HG03097 (cell line): ENCODE results near the gene ELFN1.
"Not testable (repeated sequence)": the region's sequence is repeated elsewhere in the genome, so short reads cannot be mapped to it uniquely, and the experiment has no call there.

Experiments used
- ATAC-seq: cut with Tn5 transposase; IDR thresholded peaks from one replicate; pipeline ENCODE4 v1.9.1; 2021; ENCODE audit not compliant: unreplicated experiment, low FRiP score

ELFN1 gene

DNA sequence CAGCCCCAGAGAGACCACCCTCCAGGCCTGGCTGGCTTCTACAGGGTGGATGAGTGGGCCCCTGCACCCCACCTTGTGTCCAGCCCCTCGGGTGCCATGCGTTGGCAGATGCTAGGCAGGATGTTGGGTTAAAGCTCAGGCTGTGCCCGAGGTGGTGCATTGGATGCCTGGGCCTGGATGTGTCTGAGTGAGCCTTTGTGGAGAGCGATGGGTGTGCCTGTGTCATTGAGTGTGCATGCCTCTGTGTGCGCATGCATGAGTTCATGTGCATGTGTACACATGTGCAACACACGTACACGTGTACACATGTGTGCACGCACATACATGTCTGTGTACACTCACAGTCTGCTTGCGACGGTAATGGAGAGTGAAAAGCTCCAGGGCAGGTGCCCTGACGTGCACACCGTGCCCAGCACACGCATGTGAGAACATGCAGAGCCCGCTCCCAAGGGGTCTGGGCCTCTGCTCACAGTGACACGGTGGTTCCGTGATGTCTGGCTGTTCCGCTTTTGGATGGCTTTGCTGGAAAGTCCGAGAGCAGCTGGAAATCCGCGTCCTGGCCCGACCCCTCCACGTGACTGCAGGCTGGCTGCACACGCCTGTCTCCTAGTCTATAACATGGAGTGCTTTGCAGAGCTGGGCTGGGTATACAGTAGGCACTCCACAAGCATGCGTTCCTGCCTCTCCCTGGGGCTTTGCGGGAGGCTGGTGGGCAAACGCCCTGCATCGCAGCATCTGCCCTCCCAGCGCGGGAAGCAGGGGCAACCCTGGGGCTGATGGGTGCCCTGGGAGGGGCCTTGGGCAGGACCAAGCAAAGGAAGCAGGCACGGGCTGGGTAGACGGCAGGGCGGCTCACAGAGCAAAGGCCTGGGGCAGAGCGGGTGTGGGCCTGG is 36.9 kb downstream of the ELFN1 start:
- ATAC-seq = no peak

DNA sequence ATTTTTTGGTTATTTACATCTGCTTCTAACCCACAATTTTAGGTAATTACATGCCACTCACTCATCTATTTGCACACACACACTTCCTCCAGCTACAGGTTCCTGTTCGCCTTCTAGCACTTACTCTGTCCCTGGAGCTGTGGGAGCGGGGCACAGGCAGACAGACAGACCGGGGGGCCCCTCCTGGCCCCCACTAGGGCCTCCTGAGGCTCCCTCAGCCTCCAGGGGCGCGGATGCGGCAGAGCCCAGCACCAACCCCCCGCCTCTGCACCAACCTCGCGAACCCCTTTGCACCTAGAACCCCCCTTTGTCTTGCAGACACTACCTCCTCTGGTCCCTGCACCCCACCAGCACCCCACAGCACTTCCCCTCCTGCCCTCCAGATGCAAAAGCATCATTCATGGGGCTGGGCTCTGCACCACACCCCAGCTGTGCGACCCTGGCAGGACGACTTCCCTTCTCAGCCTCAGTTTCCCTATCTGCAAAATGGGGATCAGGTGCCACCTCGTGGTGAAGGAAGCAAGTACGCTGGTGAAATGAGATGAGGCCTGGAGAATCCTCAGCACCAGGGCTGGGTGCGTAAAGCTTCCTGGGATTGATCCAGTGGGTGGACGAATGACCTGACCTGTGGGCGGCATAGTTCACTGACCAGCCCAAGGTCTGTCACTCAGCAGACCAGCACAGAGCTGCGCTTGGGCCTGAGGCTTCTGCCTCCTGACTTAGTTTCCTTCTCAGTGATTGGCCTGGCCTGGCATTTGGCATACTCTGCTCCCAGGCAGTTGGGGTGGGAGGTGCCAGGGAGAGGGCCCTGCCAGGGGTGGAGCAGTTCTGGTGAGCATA is 37.9 kb downstream of the ELFN1 start:
- ATAC-seq = no peak

DNA sequence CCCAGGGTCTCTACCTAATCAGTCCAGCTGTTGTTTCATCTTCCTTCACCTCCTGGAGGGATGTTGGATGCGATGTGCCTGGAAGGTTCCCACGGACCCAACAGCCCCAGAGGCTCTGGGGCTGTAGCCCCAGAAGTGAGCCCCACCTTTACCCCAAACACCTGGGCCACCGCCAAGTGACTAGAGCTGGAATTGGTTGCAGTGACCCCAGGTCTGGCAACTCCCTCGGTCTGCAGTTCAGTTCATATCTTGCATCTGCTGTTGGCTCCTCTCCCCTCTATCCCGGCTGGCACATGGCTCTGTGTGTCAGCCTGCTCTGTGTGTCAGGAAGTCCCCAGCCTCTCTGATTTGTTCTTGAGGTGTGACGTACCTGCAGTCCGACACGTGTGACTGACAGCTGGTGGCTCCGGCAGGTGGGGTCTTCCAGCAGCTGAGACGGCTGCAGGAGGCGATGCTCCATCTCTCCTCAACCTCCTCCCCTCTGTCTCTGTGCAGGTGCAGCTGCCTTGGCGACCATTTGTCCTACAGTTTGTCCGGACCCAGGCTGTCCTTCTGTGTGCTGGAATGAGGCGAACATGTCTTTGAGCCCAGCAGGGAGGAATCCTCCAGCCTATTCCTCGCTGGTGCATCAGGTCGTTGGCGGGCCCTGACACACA is 38.6 kb downstream of the ELFN1 start:
- no peak for ATAC-seq

GRCh38 chr7:1709281-1709680 is 39.2 kb downstream of the ELFN1 start:
- ATAC-seq = no peak

DNA sequence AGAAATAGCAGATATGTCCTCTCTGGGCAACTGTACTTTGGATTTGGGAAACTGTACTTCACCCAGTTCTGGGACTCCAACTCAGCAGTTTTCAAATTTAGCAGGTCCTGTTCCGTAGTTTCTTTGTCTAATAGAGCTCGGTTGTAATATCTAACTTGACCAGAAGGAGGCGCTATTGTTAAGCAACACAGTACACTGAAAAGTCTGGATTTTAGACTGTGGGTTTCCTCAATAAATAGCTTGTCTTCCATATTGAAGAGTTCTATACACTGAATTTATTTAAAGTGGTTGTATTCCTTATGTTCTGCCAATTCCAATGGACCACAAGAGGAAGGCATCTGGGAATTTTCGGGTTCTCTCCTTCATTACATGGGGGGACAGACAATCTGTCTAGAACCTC is 39.8 kb downstream of the ELFN1 start:
- ATAC-seq = no peak

- no peak for ATAC-seq
These were observed 40.9 kb downstream of the ELFN1 start for GRCh38 chr7:1710936-1711335.

DNA sequence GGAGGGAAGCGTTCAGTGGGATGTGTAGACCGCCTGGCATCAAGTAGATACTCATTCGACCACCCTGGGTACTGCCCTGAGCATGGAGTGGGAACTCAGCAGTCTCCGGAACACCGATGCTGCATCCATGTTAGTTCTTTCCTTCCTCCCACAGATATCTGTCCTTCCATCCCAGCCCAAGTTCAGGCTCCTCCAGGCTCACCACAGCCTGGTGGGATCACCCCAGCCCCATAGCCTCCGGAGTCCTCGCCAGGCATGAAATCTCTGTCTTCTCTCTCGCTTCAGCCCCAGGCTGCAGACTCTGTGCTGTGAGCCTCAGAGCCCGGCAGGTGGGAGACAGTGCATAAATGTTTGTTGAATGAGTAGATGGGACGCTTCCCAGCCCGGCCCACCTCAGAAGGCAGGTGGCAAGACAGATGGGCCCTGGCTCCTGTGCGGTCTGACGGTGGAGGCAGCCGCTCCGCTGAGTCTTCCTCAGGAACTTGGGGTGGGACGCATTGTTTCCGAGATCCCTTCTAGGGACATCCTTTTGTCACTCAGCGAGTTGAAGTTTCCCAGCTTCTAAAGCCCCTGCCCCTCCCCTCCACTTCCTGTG is 42.9 kb downstream of the ELFN1 start:
- ATAC-seq = no peak

DNA sequence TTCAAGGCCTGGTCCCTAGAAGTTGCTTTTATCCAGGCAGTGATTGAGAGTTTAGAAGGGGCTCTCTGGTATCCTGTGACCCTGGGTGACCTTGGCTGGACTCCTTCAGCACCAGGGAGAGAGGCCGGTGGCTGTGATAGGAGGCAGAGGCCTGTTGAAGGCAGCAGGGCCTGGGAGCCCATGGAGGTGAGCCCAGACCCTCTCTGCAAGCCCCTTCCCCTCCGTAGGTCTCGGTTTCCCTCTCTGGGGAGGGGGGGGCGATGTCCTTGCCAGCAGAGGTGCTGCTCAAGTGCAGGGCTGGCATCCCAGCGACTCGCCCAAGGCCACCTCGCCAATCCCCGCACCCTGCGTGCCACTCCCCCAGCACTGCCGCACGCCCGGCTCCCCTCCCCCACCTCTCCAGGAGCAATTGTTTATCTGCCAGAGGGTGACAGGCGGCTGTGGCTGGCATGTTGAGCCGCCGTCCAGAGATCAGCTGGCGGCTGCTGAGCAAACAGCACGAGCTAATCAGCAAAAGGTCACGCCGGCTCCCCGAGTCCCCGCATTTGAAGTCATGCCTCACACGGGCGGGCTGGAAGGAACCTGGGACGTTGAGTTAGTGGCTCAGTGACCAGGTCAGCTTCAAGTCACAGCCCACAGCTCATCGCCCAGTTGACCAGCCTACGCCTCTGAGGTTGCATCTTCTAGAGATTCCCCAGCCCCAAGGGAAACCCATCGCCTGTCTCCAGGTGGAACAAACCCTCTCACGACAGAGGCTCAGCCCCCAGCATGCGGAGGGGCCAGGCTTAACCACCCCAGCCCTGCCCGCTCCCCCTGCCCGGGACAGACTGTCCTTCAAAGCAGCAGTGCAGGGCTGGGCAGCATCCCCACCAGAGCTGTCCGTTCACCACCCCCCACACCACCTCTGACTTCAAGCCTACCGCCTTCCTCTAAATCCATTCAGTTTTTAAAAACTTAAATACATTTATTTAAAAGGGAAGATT is 43.7 kb downstream of the ELFN1 start:
- no peak for ATAC-seq

DNA sequence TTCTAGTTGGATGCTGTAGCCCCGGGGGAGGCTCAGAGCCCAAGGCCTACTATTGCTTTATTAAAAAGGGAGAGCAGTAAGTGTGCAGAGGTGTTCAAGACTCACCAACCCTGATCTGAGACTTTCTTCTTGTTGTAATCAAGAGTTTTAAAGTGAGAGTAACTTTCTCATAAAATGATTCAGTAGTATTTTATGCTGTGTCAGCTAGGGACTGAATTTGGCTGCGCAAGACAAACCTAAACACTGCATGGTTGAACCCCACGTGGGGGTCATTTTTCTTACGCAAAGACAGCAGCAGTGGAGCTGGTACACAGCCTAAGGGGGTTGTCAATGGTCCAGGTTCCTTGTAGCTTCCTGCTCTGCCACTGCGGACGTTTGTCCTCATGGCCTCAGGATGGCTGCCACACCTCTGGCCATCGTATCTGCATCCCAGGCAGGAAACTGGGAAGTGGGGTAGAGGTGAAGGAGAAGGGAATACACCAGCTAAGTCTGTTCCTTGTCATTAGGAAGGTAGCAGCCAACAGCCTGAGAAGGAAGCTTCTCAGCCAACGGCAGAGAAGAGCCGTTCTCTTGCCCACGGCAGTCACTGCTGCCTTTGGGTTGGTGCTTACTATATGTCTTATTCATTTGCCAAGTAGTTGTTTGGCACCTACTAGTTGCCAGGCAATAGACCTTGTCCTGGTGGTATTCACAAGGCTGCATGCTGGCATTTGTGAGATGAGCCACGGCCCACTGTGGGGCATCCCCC is 44.7 kb downstream of the ELFN1 start:
- no peak for ATAC-seq

DNA sequence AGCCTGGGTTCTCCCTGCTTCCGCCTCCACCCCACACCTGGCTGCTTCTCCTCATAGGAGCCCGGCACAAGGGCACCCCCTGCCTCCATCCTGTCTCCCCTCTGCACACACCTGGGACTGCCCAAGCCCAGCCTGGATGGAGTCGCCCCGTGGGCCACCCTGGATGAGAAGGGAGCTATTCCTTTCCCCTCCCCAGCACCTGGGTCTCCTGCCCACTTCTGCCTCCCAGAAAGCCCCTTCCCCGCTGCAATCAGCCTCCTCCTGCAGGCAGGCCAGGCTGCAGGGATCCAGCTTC is 45.2 kb downstream of the ELFN1 start:
- no peak for ATAC-seq

GRCh38 chr7:1715671-1716074 is 45.6 kb downstream of the ELFN1 start:
- ATAC-seq = no peak

- ATAC-seq = no peak
These were observed 46.4 kb downstream of the ELFN1 start for GRCh38 chr7:1716263-1717094.

- ATAC-seq = no peak
These were observed 47.0 kb downstream of the ELFN1 start for GRCh38 chr7:1717095-1717483.

GRCh38 chr7:1717903-1718676 is 48.0 kb downstream of the ELFN1 start:
- ATAC-seq = no peak

DNA sequence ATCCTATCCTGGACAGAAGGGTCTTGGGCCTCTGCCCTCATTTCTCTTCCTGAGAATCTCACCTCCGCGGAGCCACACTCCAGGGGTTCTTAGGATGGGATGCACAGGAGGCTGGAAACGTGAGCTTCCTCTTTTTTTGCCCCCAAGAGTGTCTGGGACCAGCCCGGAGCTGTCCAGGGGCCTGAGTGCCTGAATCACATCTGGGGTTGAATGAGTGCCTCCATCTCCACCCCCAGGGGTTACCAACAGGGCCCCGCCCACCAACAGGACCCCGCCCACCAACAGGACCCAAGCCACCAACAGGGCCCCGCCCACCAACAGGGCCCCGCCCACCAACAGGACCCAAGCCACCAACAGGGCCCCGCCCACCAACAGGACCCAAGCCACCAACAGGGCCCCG is 48.8 kb downstream of the ELFN1 start:
- ATAC-seq = not testable (repeated sequence)

DNA sequence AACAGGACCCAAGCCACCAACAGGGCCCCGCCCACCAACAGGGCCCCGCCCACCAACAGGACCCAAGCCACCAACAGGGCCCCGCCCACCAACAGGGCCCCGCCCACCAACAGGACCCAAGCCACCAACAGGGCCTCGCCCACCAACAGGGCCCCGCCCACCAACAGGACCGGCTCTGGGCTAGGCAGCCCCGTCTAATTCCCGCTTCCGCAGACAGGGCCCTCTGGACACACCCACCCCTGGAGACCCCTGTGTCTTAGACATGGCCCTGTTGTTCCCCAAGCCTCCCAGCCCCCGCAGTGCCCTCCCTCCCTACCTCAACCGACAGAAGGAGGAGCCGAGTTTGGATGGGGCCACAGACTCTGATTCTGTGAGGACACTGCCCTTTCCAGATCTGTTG is 49.2 kb downstream of the ELFN1 start:
- ATAC-seq = not testable (repeated sequence)

- ATAC-seq = no peak
These were observed 49.8 kb downstream of the ELFN1 start for GRCh38 chr7:1719913-1720312.

GRCh38 chr7:1720326-1720725 is 50.2 kb downstream of the ELFN1 start:
- ATAC-seq = no peak
